Measurements from ENCODE around the gene IMMP2L.

The IMMP2L gene

GRCh38 chr7:111138193-111138569, 424.1 kb downstream of the IMMP2L start:
- no peak for DNase-seq

GRCh38 chr7:111137296-111138192, 424.7 kb downstream of the IMMP2L start:
- no peak for DNase-seq

- DNase-seq: no peak
Observed at GRCh38 chr7:111132833-111133232, 429.5 kb downstream of the IMMP2L start.

- no peak for DNase-seq
Observed at GRCh38 chr7:111129435-111129834, 432.9 kb downstream of the IMMP2L start.

GRCh38 chr7:111126987-111127386, 435.3 kb downstream of the IMMP2L start:
- no peak for DNase-seq

DNA sequence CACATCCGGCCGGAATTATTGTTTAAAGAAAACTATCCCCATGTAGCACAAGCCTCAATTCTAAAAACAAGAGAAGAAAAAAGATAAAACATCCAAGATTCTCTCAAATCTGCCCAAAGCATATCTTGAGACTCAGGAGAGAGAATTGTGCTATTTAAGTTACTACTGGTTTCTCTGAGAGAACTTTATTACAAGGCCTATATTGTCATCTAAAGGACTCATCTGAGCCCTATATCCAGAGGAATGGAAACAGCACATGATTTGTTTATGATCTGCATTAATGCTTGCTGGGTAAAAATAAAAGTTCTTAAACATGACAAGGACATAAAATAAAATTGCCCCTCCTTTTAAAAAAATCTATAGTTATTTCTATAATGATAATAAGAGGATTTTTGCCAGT, 446.3 kb downstream of the IMMP2L start:
- no peak for DNase-seq

DNA sequence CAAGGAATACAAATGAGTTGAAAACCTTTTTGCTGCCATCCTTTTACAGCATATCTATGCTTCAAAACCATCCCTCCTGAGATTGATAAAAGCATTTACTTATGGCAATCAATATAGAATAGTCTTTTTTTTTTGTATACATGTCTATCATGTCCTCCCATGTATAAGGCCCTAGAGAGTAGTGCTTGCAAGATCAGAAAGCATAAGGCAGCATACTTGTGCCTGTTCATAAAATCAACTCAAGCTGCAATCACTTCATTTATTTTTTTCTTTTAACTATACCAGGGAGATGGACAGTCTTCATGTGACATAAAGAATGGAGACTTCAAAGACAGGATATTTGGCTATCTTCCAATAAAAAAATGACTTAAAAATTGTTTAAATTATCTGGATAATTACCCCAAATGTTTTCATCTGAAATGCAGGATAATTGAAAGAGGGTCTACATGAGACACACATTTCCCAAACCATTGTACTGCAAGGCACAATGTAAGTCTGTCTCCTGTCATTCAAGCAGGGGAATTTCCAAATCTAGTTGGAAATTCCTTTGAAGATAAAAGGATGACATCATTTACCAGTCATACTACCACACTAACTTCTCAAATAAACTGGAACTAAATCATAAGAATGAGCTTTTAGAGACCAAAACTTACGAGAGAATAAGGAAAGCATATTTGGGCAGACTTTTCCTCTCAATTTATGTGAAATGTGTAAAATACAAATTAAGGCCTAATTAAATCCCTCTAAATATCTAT, 448.9 kb downstream of the IMMP2L start:
- DNase-seq: no peak

GRCh38 chr7:111112439-111112838, 449.9 kb downstream of the IMMP2L start:
- DNase-seq: no peak

- peak in 1 of 2 experiments; percentile 32 for DNase-seq
Observed at GRCh38 chr7:111108496-111108895, 453.8 kb downstream of the IMMP2L start.

DNA sequence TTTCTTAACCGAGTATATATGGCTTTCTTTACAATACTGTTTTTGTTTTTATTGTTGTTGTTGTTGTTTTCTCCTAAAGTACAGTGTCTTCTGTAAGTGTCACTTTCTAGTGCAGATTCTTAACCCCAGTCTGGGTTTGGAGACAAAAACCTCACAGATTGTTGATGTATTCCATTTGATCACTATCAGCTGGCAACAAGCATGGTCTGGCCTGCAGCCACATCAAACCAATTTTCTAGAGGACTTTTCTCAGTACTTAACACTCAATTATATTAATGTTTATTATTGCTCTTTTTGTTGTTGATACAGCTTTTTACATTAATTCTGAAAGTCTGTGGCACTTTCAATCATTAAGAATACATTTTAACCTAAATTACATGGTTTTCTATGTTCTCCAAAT, 454.3 kb downstream of the IMMP2L start:
- peak; percentile 34 to 60 for DNase-seq

DNA sequence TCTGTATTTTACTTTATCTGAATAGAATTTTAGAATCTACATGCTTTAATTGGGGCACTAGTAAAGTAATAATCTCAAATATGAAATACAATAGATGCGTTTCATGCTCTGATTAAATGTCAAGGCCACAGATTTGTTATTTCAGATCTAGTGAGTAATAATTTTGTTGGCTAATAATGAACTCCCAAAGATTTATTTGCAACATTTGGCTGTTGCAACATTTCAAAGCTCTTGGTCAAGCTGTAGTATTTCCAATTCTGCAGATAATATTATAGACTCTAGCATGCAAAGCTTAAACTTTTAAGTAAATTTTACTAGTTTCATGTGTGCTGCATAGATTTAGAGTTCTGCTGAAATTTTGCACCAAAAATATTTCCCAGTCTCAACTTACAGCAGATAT, 454.7 kb downstream of the IMMP2L start:
- DNase-seq: no peak

- DNase-seq: no peak
Observed at GRCh38 chr7:111105269-111105668, 457.0 kb downstream of the IMMP2L start.

- DNase-seq: no peak
Observed at GRCh38 chr7:111104710-111105109, 457.6 kb downstream of the IMMP2L start.

DNA sequence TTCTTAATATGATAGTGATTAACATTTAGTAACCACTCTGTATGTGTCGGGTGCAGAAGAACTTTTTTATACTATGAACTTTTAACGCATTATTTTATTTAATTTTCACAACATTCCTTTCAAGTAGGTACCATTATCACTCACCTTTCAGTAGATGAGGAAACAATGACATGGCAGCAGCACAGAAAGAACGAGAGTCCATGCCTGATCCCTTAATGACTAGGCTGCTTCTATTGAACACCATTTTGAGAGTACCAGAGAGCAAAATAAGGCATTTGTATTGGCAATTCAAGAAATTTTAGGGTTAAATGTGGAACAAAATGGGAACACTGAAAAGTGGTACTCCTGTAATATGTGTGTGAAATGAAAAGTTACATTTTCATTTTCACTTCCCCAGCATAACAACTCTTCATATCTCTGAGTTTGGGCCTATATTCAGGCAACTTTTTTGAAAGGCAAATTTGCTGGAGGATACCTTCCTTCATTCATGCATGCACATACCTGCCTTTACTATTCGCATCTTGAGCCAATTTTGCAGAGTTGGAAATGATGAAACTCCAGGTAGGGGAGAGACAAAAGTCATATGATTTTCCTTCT, 458.5 kb downstream of the IMMP2L start:
- no peak for DNase-seq

GRCh38 chr7:111103136-111103535, 459.2 kb downstream of the IMMP2L start:
- DNase-seq: no peak

- DNase-seq: no peak
Observed at GRCh38 chr7:111101856-111102646, 460.2 kb downstream of the IMMP2L start.

DNA sequence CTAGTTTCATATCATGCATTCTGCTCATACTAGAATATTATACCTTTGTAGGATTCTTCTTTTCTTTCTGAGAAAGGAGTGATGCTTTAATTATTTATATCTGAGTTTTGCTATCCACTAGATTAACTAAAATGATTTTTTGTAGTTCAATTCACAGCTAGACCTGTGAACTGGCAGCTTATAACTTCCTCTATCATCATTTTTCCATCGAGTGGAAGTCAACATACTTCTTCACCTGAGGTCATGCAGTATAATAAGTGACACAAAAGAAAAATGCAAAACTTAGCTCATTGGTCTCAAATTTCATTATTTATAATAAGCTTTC, 463.4 kb downstream of the IMMP2L start:
- DNase-seq: no peak

- peak in 1 of 2 experiments; percentile 40 for DNase-seq
Observed at GRCh38 chr7:111098011-111098925, 464.0 kb downstream of the IMMP2L start.

DNA sequence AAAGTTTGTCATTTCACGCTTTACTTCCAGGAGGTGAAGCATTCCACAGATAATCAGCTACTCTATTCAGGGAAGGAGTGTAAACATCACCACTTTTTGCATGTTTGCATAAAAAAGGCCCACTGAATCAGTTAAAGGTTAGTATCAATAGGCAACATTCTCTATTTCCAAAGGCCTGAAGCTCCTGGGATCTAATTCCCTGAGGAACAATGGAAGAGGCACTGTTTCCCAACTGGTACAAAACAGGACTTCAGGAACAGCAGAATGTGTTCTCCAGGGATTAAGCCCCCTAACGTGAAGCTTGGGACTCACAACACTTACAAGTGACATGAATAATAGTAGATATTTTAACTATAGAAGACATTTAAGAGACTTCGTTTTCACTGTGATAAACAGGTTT, 465.3 kb downstream of the IMMP2L start:
- DNase-seq: peak in 1 of 2 experiments; percentile 12

DNA sequence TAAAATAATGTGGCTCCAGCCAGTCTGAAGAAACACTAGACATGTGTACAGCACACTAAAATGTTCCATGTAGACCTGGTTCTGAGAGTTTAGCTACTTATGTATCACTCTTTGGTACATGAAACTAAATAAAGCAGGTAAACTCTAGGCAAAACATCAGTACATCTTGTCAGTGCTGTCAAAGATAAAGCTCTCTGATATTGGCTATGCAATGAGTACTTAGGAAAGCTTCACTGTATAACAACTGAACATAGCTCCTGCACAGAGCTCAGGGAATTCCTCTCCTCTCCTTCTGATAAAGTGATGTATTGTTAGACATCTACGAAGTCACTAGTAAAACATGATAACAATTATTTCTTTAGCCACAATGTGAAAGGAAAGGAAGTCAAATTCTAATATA, 467.9 kb downstream of the IMMP2L start:
- no peak for DNase-seq

GRCh38 chr7:111093496-111093895, 468.8 kb downstream of the IMMP2L start:
- no peak for DNase-seq

All from NCI-H1930 (cell line).